HG03159 (cell line): ENCODE results near the gene PLA2G4F.

ENCODE experiments used
- ATAC-seq: cut with Tn5 transposase; IDR thresholded peaks from one replicate; pipeline ENCODE4 v1.9.1; 2021; ENCODE audit warnings: mild to moderate bottlenecking, moderate library complexity; ENCODE audit not compliant: unreplicated experiment

PLA2G4F gene

GRCh38 chr15:42156243-42156922 is at the start of gene PLA2G4F:
TSS of gene PLA2G4F (minus strand) at chr15:42156636. CDS start at chr15:42156549, 87 bp downstream.
- no peak for ATAC-seq

DNA sequence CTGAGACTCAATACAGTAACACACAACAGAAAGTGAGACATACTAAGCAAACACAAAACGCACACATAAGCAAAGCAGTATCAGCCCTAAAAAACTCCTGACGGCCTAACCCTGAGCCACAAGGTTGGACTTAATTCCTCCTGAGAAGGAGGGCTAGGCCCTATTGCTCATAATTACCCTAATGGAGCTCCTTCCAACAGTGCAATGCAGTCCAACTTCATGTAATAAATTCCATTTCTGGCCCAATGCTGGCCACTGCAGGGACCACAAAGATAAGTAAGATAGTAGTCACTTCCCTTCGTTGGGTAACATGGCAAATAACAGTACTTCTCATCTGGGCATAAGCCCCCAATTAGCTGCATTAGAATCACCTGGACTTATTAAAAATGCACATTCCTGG is 47.5 kb upstream of the PLA2G4F start:
- ATAC-seq = no peak

DNA sequence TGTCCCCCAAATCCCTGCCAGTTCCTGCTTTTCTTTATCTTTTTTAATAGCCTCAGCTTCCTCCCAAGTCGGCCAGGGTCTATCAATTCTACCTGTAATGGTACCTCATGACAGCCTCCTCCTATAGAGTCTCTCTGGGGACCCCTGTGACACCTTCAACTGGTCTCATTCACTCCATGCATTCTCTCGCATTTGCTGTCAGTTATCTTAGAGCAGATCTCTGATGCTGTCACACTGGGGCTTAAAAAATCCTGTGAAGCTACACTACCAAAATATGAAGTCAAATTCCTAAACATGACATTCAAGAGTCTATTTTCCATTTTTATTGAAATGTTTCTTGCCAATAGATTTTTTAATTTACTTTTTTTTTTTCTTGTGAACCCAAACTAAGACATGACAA is 46.2 kb upstream of the PLA2G4F start:
- no peak for ATAC-seq

DNA sequence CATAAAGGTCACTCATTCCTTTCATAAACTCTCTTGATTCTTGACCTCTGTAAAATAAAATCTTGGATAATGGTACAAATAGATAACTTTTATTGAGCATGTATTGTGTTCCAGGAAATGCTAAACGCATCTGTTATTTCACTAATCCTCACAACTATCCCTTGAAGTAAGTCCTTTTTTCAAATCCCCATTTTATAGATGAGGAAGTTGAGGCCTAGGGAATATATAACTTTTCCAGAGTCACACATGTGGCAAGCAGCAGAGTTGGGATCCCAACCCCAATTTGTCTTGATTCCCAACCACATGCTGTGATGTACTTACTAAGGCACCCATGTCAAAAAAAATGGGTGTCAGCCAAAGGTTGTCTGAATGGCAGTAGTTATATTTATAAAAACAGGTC is 45.4 kb upstream of the PLA2G4F start:
- ATAC-seq = no peak

DNA sequence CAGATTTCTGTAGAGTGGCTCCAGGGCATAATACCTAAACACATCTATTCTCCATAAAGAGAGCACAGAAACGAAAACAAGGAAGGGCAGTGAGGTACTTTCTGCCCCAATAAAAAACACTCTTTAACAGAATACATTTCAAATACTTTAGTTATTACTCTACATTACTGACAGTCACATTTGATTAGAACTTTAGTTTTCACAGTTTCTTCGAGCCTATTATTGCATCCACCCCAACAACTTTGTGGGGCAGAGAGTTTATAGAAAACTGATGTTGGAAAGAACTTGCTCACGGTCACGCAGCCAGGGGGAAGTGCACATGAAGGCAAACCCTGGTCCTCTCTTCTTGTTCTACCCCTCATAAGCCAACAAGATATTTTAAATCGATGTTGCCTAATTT is 42.7 kb upstream of the PLA2G4F start:
- no peak for ATAC-seq

- ATAC-seq = no peak
Measured at GRCh38 chr15:42198516-42198915, 42.1 kb upstream of the PLA2G4F start.

- no peak for ATAC-seq
Measured at GRCh38 chr15:42194513-42194912, 38.1 kb upstream of the PLA2G4F start.

GRCh38 chr15:42193383-42193782 is 36.9 kb upstream of the PLA2G4F start:
- ATAC-seq = no peak

- ATAC-seq = no peak
Measured at GRCh38 chr15:42191610-42192346, 35.3 kb upstream of the PLA2G4F start.

GRCh38 chr15:42190370-42190769 is 33.9 kb upstream of the PLA2G4F start:
- ATAC-seq = no peak

GRCh38 chr15:42185801-42186200 is 29.4 kb upstream of the PLA2G4F start:
- ATAC-seq = no peak

- no peak for ATAC-seq
Measured at GRCh38 chr15:42184736-42185135, 28.3 kb upstream of the PLA2G4F start.

GRCh38 chr15:42184296-42184695 is 27.9 kb upstream of the PLA2G4F start:
- no peak for ATAC-seq

DNA sequence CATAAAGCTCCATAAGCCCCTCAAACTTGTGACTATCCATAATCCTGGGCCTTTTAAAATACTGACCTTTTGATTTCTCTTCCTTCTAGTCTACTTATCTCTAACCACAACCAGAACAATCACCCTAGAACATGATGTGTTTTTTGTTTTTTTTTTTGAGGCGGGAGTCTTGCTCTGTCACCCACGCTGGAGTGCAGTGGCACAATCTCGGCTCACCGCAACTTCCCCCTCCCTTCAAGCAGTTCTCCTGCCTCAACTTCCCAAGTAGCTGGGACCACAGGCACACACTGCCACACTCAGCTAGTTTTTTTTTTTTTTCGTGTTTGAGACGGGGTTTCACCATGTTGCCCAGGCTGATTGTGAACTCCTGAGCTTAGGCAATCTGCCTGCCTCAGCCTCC is 26.5 kb upstream of the PLA2G4F start:
- no peak for ATAC-seq

- no peak for ATAC-seq
Measured at GRCh38 chr15:42182328-42182886, 26.0 kb upstream of the PLA2G4F start.

- no peak for ATAC-seq
Measured at GRCh38 chr15:42178056-42178455, 21.6 kb upstream of the PLA2G4F start.

DNA sequence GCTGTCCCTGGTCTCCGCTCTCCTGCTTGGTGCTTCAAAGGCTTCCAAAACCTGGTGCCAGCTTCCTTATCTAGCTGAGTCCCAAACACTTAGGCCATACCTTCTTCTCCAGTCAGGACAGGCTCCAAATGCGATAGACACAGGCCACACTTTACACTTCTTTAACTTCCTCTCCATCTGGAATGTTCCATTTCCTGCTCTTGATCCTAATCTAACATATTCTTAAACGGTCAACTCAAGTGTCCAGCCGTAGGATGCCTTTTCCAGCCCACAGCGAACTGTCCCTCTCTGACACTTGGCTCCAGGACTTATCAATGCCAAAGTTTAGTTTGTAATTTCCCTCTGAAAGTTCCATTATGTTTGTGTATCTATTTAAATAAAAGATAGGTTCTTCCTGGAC is 19.2 kb upstream of the PLA2G4F start:
- ATAC-seq = no peak

- ATAC-seq = no peak
Measured at GRCh38 chr15:42172475-42172874, 16.0 kb upstream of the PLA2G4F start.

- ATAC-seq = no peak
Measured at GRCh38 chr15:42171795-42172194, 15.4 kb upstream of the PLA2G4F start.

DNA sequence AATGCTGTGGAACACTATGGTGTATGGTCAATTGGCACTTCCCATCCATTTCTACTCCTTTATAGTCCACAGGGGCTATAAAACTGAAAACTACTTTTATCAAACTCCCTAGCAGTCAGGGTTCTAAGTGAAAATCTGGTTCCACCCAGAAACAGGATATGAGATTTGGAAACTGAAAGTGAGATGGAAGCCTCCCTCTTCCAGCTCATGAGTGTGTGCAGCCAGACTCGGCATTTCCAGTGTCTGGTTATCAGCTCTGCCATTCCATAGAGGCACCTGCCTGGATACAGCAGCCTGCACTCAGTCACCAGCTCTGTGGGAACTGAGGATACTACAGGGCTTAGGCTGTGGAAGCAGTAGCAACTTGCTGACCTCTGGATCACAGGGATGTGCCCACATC is 14.7 kb upstream of the PLA2G4F start:
- ATAC-seq = no peak

DNA sequence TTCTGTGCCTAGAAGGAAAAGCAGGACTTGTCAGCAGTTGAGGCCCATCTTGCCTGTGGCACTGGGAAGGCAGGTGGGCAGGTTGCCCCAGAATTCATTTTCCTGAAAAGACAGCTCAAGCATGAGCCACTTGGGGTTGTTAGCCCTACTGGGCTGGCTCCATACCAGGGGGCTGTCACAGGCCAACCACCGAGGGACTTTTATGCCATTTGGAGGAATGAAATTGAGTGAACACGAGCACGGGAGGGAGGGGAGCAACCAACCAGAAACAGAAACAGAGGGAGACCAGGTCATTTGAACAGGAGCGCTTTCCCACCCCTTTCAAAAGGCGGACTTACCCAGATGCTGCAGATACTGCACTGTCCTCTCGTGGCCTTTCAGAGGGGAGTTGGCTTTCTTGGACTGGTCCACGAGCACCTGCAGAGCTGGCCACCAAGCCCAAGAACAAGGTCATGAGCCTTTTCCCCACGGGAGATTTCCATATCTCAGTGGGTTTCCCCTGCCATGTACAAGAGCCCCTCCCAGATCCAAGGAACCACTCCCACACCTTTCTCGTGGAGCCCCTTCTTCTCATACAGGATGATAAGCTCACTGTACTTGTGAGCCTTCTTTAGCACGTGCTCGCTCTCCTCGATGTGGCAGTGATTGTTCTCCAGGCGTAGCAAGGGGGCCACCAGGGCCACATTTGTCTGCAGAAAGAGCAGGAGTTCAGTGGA is 9.9 kb upstream of the PLA2G4F start:
- ATAC-seq = no peak

DNA sequence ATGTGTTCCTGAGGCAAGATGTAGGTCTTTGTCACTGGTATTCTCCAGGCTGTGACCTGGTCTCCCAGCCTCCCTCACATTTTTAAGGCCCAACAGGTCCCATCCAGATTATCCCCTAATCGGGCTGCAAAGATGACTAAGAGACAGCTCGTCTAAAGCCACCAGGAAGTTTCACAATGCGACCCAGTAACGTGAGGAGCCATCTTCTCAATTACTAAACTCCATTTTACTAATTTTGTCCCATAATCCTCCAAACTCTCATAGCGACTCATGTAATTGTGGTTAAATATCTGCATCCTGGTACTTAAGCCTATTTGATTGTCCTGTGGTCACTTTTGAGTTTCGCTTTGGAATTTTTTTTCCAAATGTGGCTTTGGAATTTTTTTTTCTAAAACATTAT is 8.7 kb upstream of the PLA2G4F start:
- ATAC-seq = no peak
